GM12872 (cell line): ENCODE data around the gene MALL.

ENCODE experiments used
- CTCF ChIP-seq: IDR thresholded peaks from 3 replicates; pipeline ENCODE4 v1.5.1; 2011; ENCODE audit warnings: low read depth, mild to moderate bottlenecking, low read length, moderate library complexity; ENCODE audit not compliant: insufficient read depth

Gene MALL

GRCh38 chr2:110114831-110115255 lies 779 bp downstream of the MALL start:
- TF ChIP-seq CTCF = no peak

- no peak for TF ChIP-seq CTCF
Measured at GRCh38 chr2:110113961-110114591, 1.5 kb downstream of the MALL start.

DNA sequence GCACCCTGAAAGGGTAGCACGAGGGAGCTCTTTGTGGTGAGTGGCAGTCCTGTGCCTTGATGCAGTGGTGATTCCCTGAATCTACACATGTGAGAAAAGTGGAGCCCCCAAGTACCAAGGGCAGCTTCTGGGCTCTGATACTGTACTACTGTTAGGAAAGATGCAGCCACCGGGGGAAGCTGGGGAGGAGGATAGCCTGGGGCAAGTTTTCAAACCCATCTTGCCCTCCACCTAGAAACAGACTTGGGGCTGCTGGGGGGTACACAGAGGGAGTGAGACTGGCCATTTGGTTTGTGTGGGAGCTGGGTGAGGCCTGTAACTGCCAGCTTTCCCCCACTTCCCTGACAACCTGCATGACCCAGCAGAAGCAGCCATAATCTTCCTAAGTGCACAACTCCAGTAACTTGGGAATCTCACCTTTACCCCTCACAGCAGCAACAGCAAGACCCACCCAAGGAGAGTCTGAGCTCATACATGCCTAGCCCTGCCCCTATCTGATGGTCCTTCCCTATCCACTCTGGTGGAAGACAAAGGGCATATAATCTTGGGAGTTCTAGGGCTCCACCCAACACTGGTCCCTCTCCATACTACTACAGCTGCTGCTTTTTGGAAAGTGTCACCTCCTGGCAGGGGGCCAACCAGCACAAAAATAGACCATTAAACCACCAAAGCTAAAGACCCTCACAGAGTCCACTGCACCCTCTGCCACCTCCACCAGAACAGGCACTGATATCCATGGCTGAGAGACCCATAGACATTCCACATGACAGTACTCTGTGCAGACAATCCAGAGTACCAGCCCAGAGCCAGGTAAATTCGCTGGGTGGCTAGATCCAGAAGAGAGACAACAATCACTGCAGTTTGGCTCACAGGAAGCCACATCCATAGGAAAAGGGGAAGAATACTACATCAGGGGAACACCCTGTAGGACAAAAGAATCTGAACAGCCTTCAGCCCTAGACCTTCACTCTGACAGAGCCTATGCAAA lies 8.2 kb downstream of the MALL start:
- TF ChIP-seq CTCF = no peak

DNA sequence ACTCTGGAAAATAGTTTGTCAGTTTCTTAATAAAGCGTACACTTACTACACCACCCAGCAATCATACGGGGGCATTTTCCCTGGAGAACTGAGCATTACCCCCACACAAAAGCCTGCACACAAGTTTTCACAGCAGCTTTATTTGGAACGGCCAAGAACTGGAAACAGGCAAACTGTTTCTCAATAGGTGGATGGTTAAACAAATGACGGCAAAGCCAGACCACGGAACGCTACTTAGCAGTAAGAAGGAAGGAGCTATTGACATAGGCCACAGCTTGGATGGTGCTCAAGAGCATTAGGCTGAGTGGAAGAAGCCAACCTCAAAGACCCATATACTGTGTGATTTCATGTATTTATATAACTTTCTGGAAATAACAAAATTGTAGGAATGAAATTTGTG lies 9.0 kb downstream of the MALL start:
- no peak for TF ChIP-seq CTCF

GRCh38 chr2:110105608-110106467 lies 9.8 kb downstream of the MALL start:
- TF ChIP-seq CTCF = no peak

- TF ChIP-seq CTCF = no peak
Measured at GRCh38 chr2:110105183-110105582, 10.4 kb downstream of the MALL start.
